SK-N-SH (cell line): ENCODE measurements around the gene TRPM6. TPM values are rescaled to one million over a fixed set of nuclear protein-coding genes. Genes with fewer than 3 reads are reported as not detected.

Source experiments
- CTCF ChIA-PET: fragments of 300-600, 350-600 bp; formaldehyde crosslinking; extraction: SDS; loops from one replicate; lab custom pipeline; 2021; lab: Yijun Ruan, JAX
- POLR2A ChIA-PET: fragments of 350-600 bp; sonication (Branson Sonifier 250); formaldehyde crosslinking; extraction: SDS; loops from one replicate; lab custom pipeline; 2020; ENCODE audit warnings: antibody characterized with exemption, inconsistent platforms; lab: Yijun Ruan, JAX
- DNase-seq: peaks from one replicate; pipeline ENCODE4 v3.0.0; 2012
- H2AFZ ChIP-seq: fragments of 200-600 bp; sonication (generic); 2 replicates; pipeline ENCODE4 v1.8.1; 2016; ENCODE audit warnings: antibody characterized with exemption, mild to moderate bottlenecking, low read depth
- H3F3A ChIP-seq: fragments of 200-600 bp; sonication (generic); replicated peaks from 2 replicates; pipeline ENCODE3; 2016; ENCODE audit warnings: antibody characterized with exemption, mild to moderate bottlenecking; ENCODE audit not compliant: insufficient read depth
- H3K27ac ChIP-seq, 2 experiments: fragments of 200-500 bp in 1 of 2; fragments of 200-600 bp in 1 of 2; sonication (Bioruptor generic) in 1 of 2; sonication (generic), shearing (Covaris generic) in 1 of 2; 2 replicates each; pipeline versions ENCODE4 v1.5.1 to v1.6.1; 2014 to 2016; ENCODE audit warnings: low read depth in 2 of 2, inconsistent platforms in 1 of 2, low read length in 1 of 2, mild to moderate bottlenecking in 1 of 2, mixed read lengths in 1 of 2
- H3K27me3 ChIP-seq: fragments of 200-600 bp; sonication (generic), shearing (Covaris generic); 2 replicates; pipeline ENCODE4 v1.6.1; 2016; ENCODE audit warnings: mixed run types; ENCODE audit not compliant: insufficient read depth
- H3K36me3 ChIP-seq, 2 experiments: fragments of 200-500 bp in 1 of 2; fragments of 200-600 bp in 1 of 2; sonication (Bioruptor generic) in 1 of 2; sonication (generic) in 1 of 2; replicated peaks in 1 of 2; 2 replicates each; pipeline versions ENCODE3 to v1.5.1; 2014 to 2016; ENCODE audit warnings: low read length in 1 of 2, mild to moderate bottlenecking in 1 of 2; ENCODE audit not compliant: insufficient read depth in 2 of 2, control insufficient read depth in 1 of 2
- H3K4me1 ChIP-seq, 2 experiments: fragments of 200-500 bp in 1 of 2; fragments of 200-600 bp in 1 of 2; sonication (Bioruptor generic) in 1 of 2; sonication (generic), shearing (Covaris generic) in 1 of 2; 2 replicates each; pipeline versions ENCODE4 v1.5.1 to v1.6.1; 2014 to 2016; ENCODE audit warnings: low read depth in 1 of 2, low read length in 1 of 2, mixed run types in 1 of 2; ENCODE audit not compliant: insufficient read depth in 2 of 2, control insufficient read depth in 1 of 2
- H3K4me2 ChIP-seq: fragments of 200-600 bp; sonication (generic), shearing (Covaris generic); 2 replicates; pipeline ENCODE4 v1.6.1; 2017; ENCODE audit warnings: mixed run types
- H3K4me3 ChIP-seq, 2 experiments: fragments of 200-500 bp in 1 of 2; fragments of 200-600 bp in 1 of 2; sonication (Bioruptor generic) in 1 of 2; sonication (generic), shearing (Covaris generic) in 1 of 2; 2 replicates each; pipeline versions ENCODE4 v1.5.1 to v1.8.1; 2014 to 2016; ENCODE audit warnings: low read depth in 2 of 2, inconsistent platforms in 1 of 2, low read length in 1 of 2, mild to moderate bottlenecking in 1 of 2, mixed read lengths in 1 of 2, moderate library complexity in 1 of 2
- H3K79me2 ChIP-seq: fragments of 200-600 bp; sonication (generic); 2 replicates; pipeline ENCODE4 v1.8.1; 2017; ENCODE audit warnings: mild to moderate bottlenecking; ENCODE audit not compliant: insufficient read depth
- H3K9ac ChIP-seq: fragments of 200-600 bp; sonication (generic); 2 replicates; pipeline ENCODE4 v1.6.1; 2017; ENCODE audit warnings: mixed run types
- H3K9me2 ChIP-seq: fragments of 200-600 bp; sonication (generic); 2 replicates; pipeline ENCODE4 v1.6.1; 2017; ENCODE audit warnings: mixed run types
- H3K9me3 ChIP-seq: fragments of 200-600 bp; sonication (generic); 2 replicates; pipeline ENCODE4 v1.6.1; 2017; ENCODE audit warnings: mixed run types, mild to moderate bottlenecking, moderate library complexity
- H4K20me1 ChIP-seq: fragments of 200-600 bp; sonication (generic); 2 replicates; pipeline ENCODE4 v1.6.1; 2017; ENCODE audit warnings: mild to moderate bottlenecking, mixed run types; ENCODE audit not compliant: insufficient read depth
- CHD2 ChIP-seq: fragments of 150-350 bp; IDR thresholded peaks from 2 replicates; pipeline ENCODE4 v1.6.1; 2018; ENCODE audit warnings: low read length; ENCODE audit not compliant: partially characterized antibody
- EP300 ChIP-seq, 2 experiments: IDR thresholded peaks; 2 replicates each; pipeline versions ENCODE4 v1.4.0 to v1.6.1; 2012; ENCODE audit warnings: borderline replicate concordance in 1 of 2, low read depth in 1 of 2, low read length in 1 of 2
- EZH2phosphoT487 ChIP-seq: fragments of 200-600 bp; sonication (generic); IDR thresholded peaks from 2 replicates; pipeline ENCODE4 v1.6.1; 2017; ENCODE audit warnings: low read depth, mixed run types, mild to moderate bottlenecking, antibody characterized with exemption, moderate library complexity, borderline replicate concordance
- FOXJ3 ChIP-seq: sonication (generic); formaldehyde crosslinking; IDR thresholded peaks from 2 replicates; pipeline ENCODE4 v1.5.1; 2020; ENCODE audit warnings: mild to moderate bottlenecking, missing genetic modification reagents
- GATA2 ChIP-seq: sonication (generic); formaldehyde crosslinking; IDR thresholded peaks from 2 replicates; pipeline ENCODE4 v1.5.0; 2020; ENCODE audit warnings: mild to moderate bottlenecking, missing genetic modification reagents
- JUND ChIP-seq: IDR thresholded peaks from 2 replicates; pipeline ENCODE4 v1.4.0; 2012
- MEF2A ChIP-seq: IDR thresholded peaks from 2 replicates; pipeline ENCODE4 v1.4.0; 2012; ENCODE audit warnings: low read depth, borderline replicate concordance
- NFIC ChIP-seq: IDR thresholded peaks from 2 replicates; pipeline ENCODE4 v1.4.0; 2012; ENCODE audit warnings: borderline replicate concordance
- NRF1 ChIP-seq: IDR thresholded peaks from 2 replicates; pipeline ENCODE4 v1.6.1; 2012; ENCODE audit warnings: low read depth, mild to moderate bottlenecking, low read length
- SMC3 ChIP-seq: IDR thresholded peaks from 2 replicates; pipeline ENCODE4 v1.6.1; 2012; ENCODE audit warnings: low read depth, low read length, improper control_type of control experiment
- TCF12 ChIP-seq: IDR thresholded peaks from 2 replicates; pipeline ENCODE4 v1.4.0; 2012
- WGBS: methylation state at CpG from one replicate; pipeline ENCODE4 v1.1.6; 2017; ENCODE audit warnings: low lambda C conversion rate; 5-methylcytosine and 5-hydroxymethylcytosine counted together
- polyA plus RNA-seq, 3 experiments: library from polyadenylated mRNA; depleted of rRNA; stranded (reverse); fragments of >200 nt; gene quantifications; 2 replicates each; pipeline ENCODE4 v1.2.3, GENCODE V29; 2012
- TF ChIP-seq, protein P1 (sequence below): IDR thresholded peaks from 2 replicates; pipeline ENCODE4 v1.4.0; 2012; ENCODE audit warnings: low read depth, borderline replicate concordance
- TF ChIP-seq, protein P2 (sequence below): IDR thresholded peaks from 2 replicates; pipeline ENCODE4 v1.4.0; 2012; ENCODE audit warnings: low read depth, borderline replicate concordance
- TF ChIP-seq, protein P3 (sequence below): fragments of 150-350 bp; IDR thresholded peaks from 2 replicates; pipeline ENCODE4 v1.6.1; 2017; ENCODE audit warnings: antibody characterized with exemption, low read length, low read depth, borderline replicate concordance
- TF ChIP-seq, protein P4 (sequence below): fragments of 150-350 bp; IDR thresholded peaks from 2 replicates; pipeline ENCODE4 v1.6.1; 2016; ENCODE audit warnings: mild to moderate bottlenecking, low read depth, low read length
- TF ChIP-seq, protein P5 (sequence below): IDR thresholded peaks from 2 replicates; pipeline ENCODE4 v1.6.1; 2012; ENCODE audit warnings: mild to moderate bottlenecking, low read depth, low read length, moderate library complexity
- TF ChIP-seq, protein P6 (sequence below): IDR thresholded peaks from 2 replicates; pipeline ENCODE4; 2012

TRPM6 gene
- polyA plus RNA-seq, 1 of the 3 experiments (the other 2 are of a cell fraction), result 0.03 TPM

DNA sequence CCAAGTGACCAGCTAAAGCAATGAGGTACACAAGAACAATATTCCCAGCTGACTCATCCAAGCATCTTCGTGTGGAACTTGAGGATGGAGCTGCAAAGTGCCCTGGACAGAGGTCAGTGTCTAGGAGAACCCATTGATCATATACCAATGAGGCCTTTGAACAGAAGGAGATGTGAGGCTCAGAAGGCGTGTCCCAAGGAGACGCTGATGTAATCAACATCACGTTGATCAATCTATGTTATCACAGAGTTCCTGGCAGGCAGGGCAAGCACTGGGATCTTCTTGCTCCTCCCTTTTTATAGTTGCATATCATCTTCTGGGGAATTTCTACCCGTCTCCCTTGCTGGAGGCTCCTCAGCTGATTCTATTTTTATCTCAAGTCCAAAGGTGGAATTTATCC, 163.4 kb downstream of the TRPM6 start:
- Histone ChIP-seq H3K4me1 (no peaks in the 10 kb centered on the region; a peak in 1 of 4 replicates), H3K9me3 (no peaks in the 10 kb centered on the region), H3K36me3 (no peaks in the 10 kb centered on the region), H3K4me2 (no peak overlapping the region), H3K4me3 (no peak overlapping the region), H3F3A (no peaks in the 10 kb centered on the region), H2AFZ (no peak overlapping the region), H3K9me2 (no peaks in the 10 kb centered on the region), H4K20me1 (no peaks in the 10 kb centered on the region), H3K27ac (no peak overlapping the region), H3K9ac (no peak overlapping the region), H3K27me3 (no peaks in the 10 kb centered on the region), H3K79me2 (no peaks in the 10 kb centered on the region)
- TF ChIP-seq, protein P1, sequence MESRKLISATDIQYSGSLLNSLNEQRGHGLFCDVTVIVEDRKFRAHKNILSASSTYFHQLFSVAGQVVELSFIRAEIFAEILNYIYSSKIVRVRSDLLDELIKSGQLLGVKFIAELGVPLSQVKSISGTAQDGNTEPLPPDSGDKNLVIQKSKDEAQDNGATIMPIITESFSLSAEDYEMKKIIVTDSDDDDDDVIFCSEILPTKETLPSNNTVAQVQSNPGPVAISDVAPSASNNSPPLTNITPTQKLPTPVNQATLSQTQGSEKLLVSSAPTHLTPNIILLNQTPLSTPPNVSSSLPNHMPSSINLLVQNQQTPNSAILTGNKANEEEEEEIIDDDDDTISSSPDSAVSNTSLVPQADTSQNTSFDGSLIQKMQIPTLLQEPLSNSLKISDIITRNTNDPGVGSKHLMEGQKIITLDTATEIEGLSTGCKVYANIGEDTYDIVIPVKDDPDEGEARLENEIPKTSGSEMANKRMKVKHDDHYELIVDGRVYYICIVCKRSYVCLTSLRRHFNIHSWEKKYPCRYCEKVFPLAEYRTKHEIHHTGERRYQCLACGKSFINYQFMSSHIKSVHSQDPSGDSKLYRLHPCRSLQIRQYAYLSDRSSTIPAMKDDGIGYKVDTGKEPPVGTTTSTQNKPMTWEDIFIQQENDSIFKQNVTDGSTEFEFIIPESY, result no peak
- TF ChIP-seq CHD2 (no peak), EZH2phosphoT487 (no peak), JUND (no peak), MEF2A (no peak), FOXJ3 (CRISPR knock-in tag) (no peak), SMC3 (no peak), NRF1 (no peak), EP300 (IDR thresholded peaks at IDR 0.05; ENCODE audit: borderline replicate concordance in 1 of 2, low read depth in 1 of 2, low read length in 1 of 2) (no peak), TCF12 (no peak), NFIC (no peak), GATA2 (CRISPR knock-in tag) (no peak)
- TF ChIP-seq, protein P2, sequence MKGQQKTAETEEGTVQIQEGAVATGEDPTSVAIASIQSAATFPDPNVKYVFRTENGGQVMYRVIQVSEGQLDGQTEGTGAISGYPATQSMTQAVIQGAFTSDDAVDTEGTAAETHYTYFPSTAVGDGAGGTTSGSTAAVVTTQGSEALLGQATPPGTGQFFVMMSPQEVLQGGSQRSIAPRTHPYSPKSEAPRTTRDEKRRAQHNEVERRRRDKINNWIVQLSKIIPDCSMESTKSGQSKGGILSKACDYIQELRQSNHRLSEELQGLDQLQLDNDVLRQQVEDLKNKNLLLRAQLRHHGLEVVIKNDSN, result no peak
- TF ChIP-seq, protein P3, sequence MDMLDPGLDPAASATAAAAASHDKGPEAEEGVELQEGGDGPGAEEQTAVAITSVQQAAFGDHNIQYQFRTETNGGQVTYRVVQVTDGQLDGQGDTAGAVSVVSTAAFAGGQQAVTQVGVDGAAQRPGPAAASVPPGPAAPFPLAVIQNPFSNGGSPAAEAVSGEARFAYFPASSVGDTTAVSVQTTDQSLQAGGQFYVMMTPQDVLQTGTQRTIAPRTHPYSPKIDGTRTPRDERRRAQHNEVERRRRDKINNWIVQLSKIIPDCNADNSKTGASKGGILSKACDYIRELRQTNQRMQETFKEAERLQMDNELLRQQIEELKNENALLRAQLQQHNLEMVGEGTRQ, result no peak
- TF ChIP-seq, protein P4, sequence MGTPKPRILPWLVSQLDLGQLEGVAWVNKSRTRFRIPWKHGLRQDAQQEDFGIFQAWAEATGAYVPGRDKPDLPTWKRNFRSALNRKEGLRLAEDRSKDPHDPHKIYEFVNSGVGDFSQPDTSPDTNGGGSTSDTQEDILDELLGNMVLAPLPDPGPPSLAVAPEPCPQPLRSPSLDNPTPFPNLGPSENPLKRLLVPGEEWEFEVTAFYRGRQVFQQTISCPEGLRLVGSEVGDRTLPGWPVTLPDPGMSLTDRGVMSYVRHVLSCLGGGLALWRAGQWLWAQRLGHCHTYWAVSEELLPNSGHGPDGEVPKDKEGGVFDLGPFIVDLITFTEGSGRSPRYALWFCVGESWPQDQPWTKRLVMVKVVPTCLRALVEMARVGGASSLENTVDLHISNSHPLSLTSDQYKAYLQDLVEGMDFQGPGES, result no peak
- TF ChIP-seq, protein P5, sequence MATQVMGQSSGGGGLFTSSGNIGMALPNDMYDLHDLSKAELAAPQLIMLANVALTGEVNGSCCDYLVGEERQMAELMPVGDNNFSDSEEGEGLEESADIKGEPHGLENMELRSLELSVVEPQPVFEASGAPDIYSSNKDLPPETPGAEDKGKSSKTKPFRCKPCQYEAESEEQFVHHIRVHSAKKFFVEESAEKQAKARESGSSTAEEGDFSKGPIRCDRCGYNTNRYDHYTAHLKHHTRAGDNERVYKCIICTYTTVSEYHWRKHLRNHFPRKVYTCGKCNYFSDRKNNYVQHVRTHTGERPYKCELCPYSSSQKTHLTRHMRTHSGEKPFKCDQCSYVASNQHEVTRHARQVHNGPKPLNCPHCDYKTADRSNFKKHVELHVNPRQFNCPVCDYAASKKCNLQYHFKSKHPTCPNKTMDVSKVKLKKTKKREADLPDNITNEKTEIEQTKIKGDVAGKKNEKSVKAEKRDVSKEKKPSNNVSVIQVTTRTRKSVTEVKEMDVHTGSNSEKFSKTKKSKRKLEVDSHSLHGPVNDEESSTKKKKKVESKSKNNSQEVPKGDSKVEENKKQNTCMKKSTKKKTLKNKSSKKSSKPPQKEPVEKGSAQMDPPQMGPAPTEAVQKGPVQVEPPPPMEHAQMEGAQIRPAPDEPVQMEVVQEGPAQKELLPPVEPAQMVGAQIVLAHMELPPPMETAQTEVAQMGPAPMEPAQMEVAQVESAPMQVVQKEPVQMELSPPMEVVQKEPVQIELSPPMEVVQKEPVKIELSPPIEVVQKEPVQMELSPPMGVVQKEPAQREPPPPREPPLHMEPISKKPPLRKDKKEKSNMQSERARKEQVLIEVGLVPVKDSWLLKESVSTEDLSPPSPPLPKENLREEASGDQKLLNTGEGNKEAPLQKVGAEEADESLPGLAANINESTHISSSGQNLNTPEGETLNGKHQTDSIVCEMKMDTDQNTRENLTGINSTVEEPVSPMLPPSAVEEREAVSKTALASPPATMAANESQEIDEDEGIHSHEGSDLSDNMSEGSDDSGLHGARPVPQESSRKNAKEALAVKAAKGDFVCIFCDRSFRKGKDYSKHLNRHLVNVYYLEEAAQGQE, result no peak
- TF ChIP-seq, protein P6, sequence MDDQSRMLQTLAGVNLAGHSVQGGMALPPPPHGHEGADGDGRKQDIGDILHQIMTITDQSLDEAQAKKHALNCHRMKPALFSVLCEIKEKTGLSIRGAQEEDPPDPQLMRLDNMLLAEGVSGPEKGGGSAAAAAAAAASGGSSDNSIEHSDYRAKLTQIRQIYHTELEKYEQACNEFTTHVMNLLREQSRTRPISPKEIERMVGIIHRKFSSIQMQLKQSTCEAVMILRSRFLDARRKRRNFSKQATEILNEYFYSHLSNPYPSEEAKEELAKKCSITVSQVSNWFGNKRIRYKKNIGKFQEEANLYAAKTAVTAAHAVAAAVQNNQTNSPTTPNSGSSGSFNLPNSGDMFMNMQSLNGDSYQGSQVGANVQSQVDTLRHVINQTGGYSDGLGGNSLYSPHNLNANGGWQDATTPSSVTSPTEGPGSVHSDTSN, result no peak
- CTCF ChIA-PET, result no interaction called here
- WGBS, result 54% methylated on average over 5 of the region's 5 CpGs
- POLR2A ChIA-PET, result no interaction called here
- DNase-seq, result no peak
